Measurements from ENCODE around the gene S100G. TPM values are rescaled to one million over a fixed set of nuclear protein-coding genes. Genes with fewer than 3 reads are reported as not detected.

S100G gene
- total RNA-seq, 3 donors from 2014 or later (not counting 1 experiment from before 2014, with no cell fraction given): not detected

DNA sequence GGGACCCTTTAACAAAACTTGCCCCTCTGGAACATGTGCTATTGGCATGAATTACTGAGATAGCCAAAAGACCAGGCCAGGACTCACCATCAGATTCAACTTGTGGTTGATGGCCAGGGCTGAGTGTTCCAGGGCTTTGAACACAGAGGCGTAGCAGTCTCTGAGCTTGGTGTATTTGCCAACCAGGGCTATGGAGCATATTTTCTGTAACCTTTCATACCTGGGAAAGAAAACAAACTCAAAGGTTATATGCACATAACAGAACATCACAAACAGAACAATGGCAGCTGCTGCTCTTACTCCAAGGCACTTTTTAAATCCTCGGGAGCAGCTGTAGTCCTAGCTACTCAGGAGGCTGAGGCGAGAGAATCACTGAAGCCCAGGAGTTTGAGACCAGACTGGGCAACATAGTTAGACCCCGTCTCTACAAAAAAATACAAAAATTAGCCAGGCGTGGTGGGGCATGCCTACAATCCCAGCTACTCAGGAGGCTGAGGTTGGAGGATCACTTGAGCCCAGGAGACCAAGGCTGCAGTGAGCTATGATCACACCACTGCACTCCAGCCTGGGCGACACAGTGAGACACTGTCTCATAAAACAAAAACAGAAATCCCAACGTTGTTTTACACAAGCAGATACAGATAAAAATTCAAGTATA lies 33.2 kb downstream of the S100G start:
- no peak overlapping the region for H3K27ac ChIP-seq (ENCODE audit: low read length)
- H3K9me3 ChIP-seq (ENCODE audit: control insufficient read depth, insufficient read depth, low read length): no peaks in the 10 kb centered on the region
- Mint-ChIP-seq H3K4me3 (no peak overlapping the region), H3K27ac (no peak overlapping the region), H3K4me1 (no peaks in the 10 kb centered on the region), H3K9me3 (no peaks in the 10 kb centered on the region), H3K36me3 (no peaks in the 10 kb centered on the region), H3K27me3 (ENCODE audit: low read depth in 2 of 2) (no peaks in the 10 kb centered on the region)
- 100% methylated on average over 4 of the region's 7 CpGs for WGBS (ENCODE audit: insufficient coverage)
- intact Hi-C loops (cut with micrococcal nuclease): no loop called here
- H3K36me3 ChIP-seq (ENCODE audit: control insufficient read depth, insufficient read depth, low read length): peaks cover 8% of the 10 kb centered on the region
- H3K4me3 ChIP-seq (ENCODE audit: low read length): no peak overlapping the region
- no peaks in the 10 kb centered on the region for H3K4me1 ChIP-seq (ENCODE audit: control insufficient read depth, insufficient read depth, low read length)
- no peak for TF ChIP-seq CTCF (IDR thresholded peaks at IDR 0.05)
- H3K27me3 ChIP-seq (ENCODE audit: control insufficient read depth, insufficient read depth, low read length): no peaks in the 10 kb centered on the region
- DNase-seq (no peak), ATAC-seq (no peak)

DNA sequence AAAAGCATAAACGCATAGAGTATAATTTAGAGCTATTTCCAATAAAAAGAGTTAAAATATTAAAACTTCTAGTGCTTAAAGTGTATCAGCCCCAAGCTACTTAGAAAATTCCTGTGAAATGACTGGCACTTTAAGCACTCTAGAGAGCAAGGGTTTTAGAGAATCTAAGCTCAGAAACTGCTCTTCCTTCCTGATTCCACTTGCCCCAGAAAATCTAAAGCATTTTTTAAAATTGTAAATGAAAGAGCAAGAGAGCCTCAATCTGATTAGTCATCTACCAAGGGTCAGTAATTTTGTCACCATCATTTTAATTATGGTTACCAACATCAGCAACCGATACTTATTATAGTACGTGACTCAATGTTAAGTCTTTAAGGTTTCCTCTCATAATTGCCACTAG lies 37.6 kb downstream of the S100G start:
- H3K4me3 ChIP-seq (ENCODE audit: low read length): no peak overlapping the region
- no peaks in the 10 kb centered on the region for H3K4me1 ChIP-seq (ENCODE audit: control insufficient read depth, insufficient read depth, low read length)
- H3K36me3 ChIP-seq (ENCODE audit: control insufficient read depth, insufficient read depth, low read length): peaks cover under 1% of the 10 kb centered on the region
- H3K36me3 Mint-ChIP-seq: no peaks in the 10 kb centered on the region
- H3K9me3 Mint-ChIP-seq: no peaks in the 10 kb centered on the region
- no peaks in the 10 kb centered on the region for H3K27me3 Mint-ChIP-seq (ENCODE audit: low read depth in 2 of 2)
- no peak overlapping the region for H3K27ac Mint-ChIP-seq
- H3K27me3 ChIP-seq (ENCODE audit: control insufficient read depth, insufficient read depth, low read length): no peaks in the 10 kb centered on the region
- intact Hi-C loops (cut with micrococcal nuclease): no loop called here
- WGBS (ENCODE audit: insufficient coverage): no CpG with 5 or more reads among the region's 3 CpGs
- ATAC-seq: no peak
- DNase-seq: no peak
- no peaks in the 10 kb centered on the region for H3K9me3 ChIP-seq (ENCODE audit: control insufficient read depth, insufficient read depth, low read length)
- H3K27ac ChIP-seq (ENCODE audit: low read length): no peak overlapping the region
- TF ChIP-seq CTCF (IDR thresholded peaks at IDR 0.05): no peak
- H3K4me3 Mint-ChIP-seq: no peak overlapping the region
- no peaks in the 10 kb centered on the region for H3K4me1 Mint-ChIP-seq

DNA sequence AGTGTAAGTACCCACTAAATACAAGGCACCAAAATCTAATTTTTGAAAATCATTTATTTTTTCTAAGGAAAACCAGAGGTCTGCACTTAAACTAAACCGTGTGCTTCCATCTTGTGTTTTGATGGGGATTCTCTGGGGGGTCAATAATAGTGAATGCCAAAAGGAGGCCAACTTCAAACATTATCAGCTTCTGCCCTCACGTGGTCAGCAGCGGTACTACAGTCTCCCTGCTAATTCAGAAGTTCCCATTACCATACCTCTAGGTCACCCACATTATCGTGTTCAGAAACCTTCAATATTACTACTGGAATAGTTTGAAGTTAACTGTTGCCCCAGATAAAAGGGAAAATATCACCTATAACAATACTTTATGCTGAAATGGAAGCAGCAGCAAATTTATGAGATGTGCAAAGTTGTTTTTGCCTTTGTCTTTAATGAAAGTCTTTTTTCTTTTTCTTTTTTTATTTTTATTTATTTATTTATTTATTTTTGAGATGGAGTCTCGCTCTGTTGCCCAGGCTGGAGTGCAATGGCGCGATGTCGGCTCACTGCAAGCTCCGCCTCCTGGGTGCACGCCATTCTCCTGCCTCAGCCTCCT lies 45.2 kb downstream of the S100G start:
- Histone ChIP-seq H3K9me3 (ENCODE audit: control insufficient read depth, insufficient read depth, low read length) (no peaks in the 10 kb centered on the region), H3K36me3 (ENCODE audit: control insufficient read depth, insufficient read depth, low read length) (no peaks in the 10 kb centered on the region), H3K4me1 (ENCODE audit: control insufficient read depth, insufficient read depth, low read length) (no peaks in the 10 kb centered on the region), H3K4me3 (ENCODE audit: low read length) (no peak overlapping the region), H3K27ac (ENCODE audit: low read length) (no peak overlapping the region), H3K27me3 (ENCODE audit: control insufficient read depth, insufficient read depth, low read length) (no peaks in the 10 kb centered on the region)
- no peak overlapping the region for H3K27ac Mint-ChIP-seq
- H3K27me3 Mint-ChIP-seq (ENCODE audit: low read depth in 2 of 2): no peaks in the 10 kb centered on the region
- no CpG with 5 or more reads among the region's 10 CpGs for WGBS (ENCODE audit: insufficient coverage)
- intact Hi-C loops (cut with micrococcal nuclease): loop anchor here (10.0 kb wide), 1 partner anchor 1200 kb away; the partner anchor contains the start of gene PIR
- H3K4me3 Mint-ChIP-seq: no peak overlapping the region
- DNase-seq (peak; percentile 44 to 72), ATAC-seq (peak; percentile 73 to 97 (median 85))
- no peaks in the 10 kb centered on the region for H3K4me1 Mint-ChIP-seq
- H3K9me3 Mint-ChIP-seq: no peaks in the 10 kb centered on the region
- no peaks in the 10 kb centered on the region for H3K36me3 Mint-ChIP-seq
- peak; percentile 69 for TF ChIP-seq CTCF (IDR thresholded peaks at IDR 0.05)
